Measurements from ENCODE around the gene LRRC7. TPM values are rescaled to one million over a fixed set of nuclear protein-coding genes. Genes with fewer than 3 reads are reported as not detected.

LRRC7 gene
- total and polyA plus RNA-seq, 2 of the 8 experiments (the other 6 are each of a cell fraction or from before 2014, with no cell fraction given): 0.03 to 0.17 TPM

GRCh38 chr1:69794831-69795230 lies 227.1 kb downstream of the LRRC7 start:
- WGBS, 2 experiments (ENCODE audit: extremely low coverage in 1 of 2, insufficient coverage in 1 of 2, insufficient read length in 1 of 2, insufficient replicate concordance in 2 of 2, low coverage in 1 of 2, low lambda C conversion rate in 2 of 2, missing lambda C conversion rate in 1 of 2): 90% methylated on average over 7 of the region's 7 CpGs; no CpG with 5 or more reads in 1 of the 2 experiments
- no peak overlapping the region for H3K18ac ChIP-seq (ENCODE audit: extremely low read depth, low read length)
- no peak overlapping the region for H2BK20ac ChIP-seq (ENCODE audit: low read length)
- no peak overlapping the region for H4K91ac ChIP-seq (replicated peaks; ENCODE audit: insufficient read length, low read length)
- no peak overlapping the region for H3K14ac ChIP-seq (ENCODE audit: insufficient read length)
- no peak overlapping the region for H2AK5ac ChIP-seq (ENCODE audit: low read depth, low read length)
- DNase-seq (ENCODE audit: low read depth in 1 of 2, low spot score in 2 of 2) (no peak), FAIRE-seq (no peak)
- H3K79me2 ChIP-seq (ENCODE audit: control insufficient read depth in 1 of 2, insufficient read depth in 2 of 2, low read length in 2 of 2): no peaks in the 10 kb centered on the region
- no peak overlapping the region for H3K9ac ChIP-seq (replicated peaks in 1 of 4; ENCODE audit: extremely low read depth in 1 of 4, low read depth in 3 of 4, low read length in 3 of 4)
- H2BK120ac ChIP-seq (replicated peaks; ENCODE audit: low read depth, low read length): no peak overlapping the region
- no peak overlapping the region for H2BK5ac ChIP-seq (ENCODE audit: low read depth, low read length)
- H4K5ac ChIP-seq (ENCODE audit: insufficient read length, low read depth, low read length): no peak overlapping the region
- no peaks in the 10 kb centered on the region for H3K23me2 ChIP-seq (ENCODE audit: low read depth, low read length)
- H3K4me1 ChIP-seq (replicated peaks in 1 of 4; ENCODE audit: control insufficient read depth in 3 of 4, insufficient read depth in 4 of 4, low read length in 3 of 4): no peaks in the 10 kb centered on the region
- H3K56ac ChIP-seq (replicated peaks; ENCODE audit: insufficient read length, low read depth, low read length): no peak overlapping the region
- H3K27me3 ChIP-seq (replicated peaks in 1 of 4; ENCODE audit: control insufficient read depth in 3 of 4, extremely low read depth in 1 of 4, insufficient read depth in 3 of 4, low read length in 3 of 4): no peaks in the 10 kb centered on the region
- H3K4ac ChIP-seq (replicated peaks; ENCODE audit: insufficient read length, low read depth, low read length): no peak overlapping the region
- H3K23ac ChIP-seq (ENCODE audit: insufficient read length): no peak overlapping the region
- no peak overlapping the region for H3K4me2 ChIP-seq (ENCODE audit: insufficient read depth in 1 of 2, low read depth in 2 of 2, low read length in 2 of 2)
- H3K4me3 ChIP-seq (ENCODE audit: extremely low read depth in 1 of 4, insufficient read depth in 2 of 4, low read depth in 3 of 4, low read length in 4 of 4): no peak overlapping the region
- no peak overlapping the region for H2BK12ac ChIP-seq (ENCODE audit: low read depth, low read length)
- no peak overlapping the region for H2BK15ac ChIP-seq (ENCODE audit: low read length)
- H3K79me1 ChIP-seq (ENCODE audit: low read depth, low read length): no peaks in the 10 kb centered on the region
- no peak overlapping the region for H4K8ac ChIP-seq (ENCODE audit: extremely low read depth, insufficient read depth, low read length)
- H3K36me3 ChIP-seq (ENCODE audit: control insufficient read depth in 2 of 4, insufficient read depth in 4 of 4, low read length in 3 of 4): no peaks in the 10 kb centered on the region
- POLR2A ChIA-PET (ENCODE audit: partially characterized antibody): no interaction called here
- H4K20me1 ChIP-seq (replicated peaks in 1 of 2; ENCODE audit: control insufficient read depth in 1 of 2, insufficient read depth in 2 of 2, low read length in 2 of 2): no peaks in the 10 kb centered on the region
- no peaks in the 10 kb centered on the region for H3K9me3 ChIP-seq (ENCODE audit: insufficient read depth in 2 of 2, low read depth in 1 of 2, low read length in 1 of 2)
- H3K27ac ChIP-seq (ENCODE audit: low read depth, low read length): no peak overlapping the region
- CTCF ChIA-PET (ENCODE audit: partially characterized antibody): no interaction called here
- no peak overlapping the region for H2AFZ ChIP-seq (ENCODE audit: low read length)
- no peak for TF ChIP-seq CHD7 (IDR thresholded peaks at IDR 0.05; ENCODE audit: insufficient replicate concordance, low read length)
